HEK293 (cell line): ENCODE data around the gene KCNK18.

ENCODE experiments used
- HIC1 ChIP-seq: fragments of 450-650 bp; formaldehyde crosslinking; IDR thresholded peaks from 2 replicates; pipeline ENCODE4 v1.5.1; 2016; ENCODE audit warnings: missing biosample characterization, missing genetic modification characterization
- KLF8 ChIP-seq: fragments of 450-650 bp; formaldehyde crosslinking; IDR thresholded peaks from 2 replicates; pipeline ENCODE4 v1.5.1; 2016; ENCODE audit warnings: missing biosample characterization, missing genetic modification characterization
- MYNN ChIP-seq: fragments of 450-650 bp; formaldehyde crosslinking; IDR thresholded peaks from 2 replicates; pipeline ENCODE4 v1.5.1; 2016; ENCODE audit warnings: missing biosample characterization, missing genetic modification characterization, borderline replicate concordance
- MZF1 ChIP-seq: fragments of 450-650 bp; formaldehyde crosslinking; IDR thresholded peaks from 2 replicates; pipeline ENCODE4 v1.5.1; 2017; ENCODE audit warnings: missing biosample characterization, missing genetic modification characterization, borderline replicate concordance
- PBX3 ChIP-seq: sonication (generic); formaldehyde crosslinking; IDR thresholded peaks from 2 replicates; pipeline ENCODE4 v1.8.1; 2022; ENCODE audit warnings: mild to moderate bottlenecking, moderate library complexity, missing genetic modification reagents
- TCF7L2 ChIP-seq: IDR thresholded peaks from 2 replicates; pipeline ENCODE4 v1.6.1; 2011; ENCODE audit warnings: low read depth, mild to moderate bottlenecking, inconsistent platforms, low read length, moderate library complexity, borderline replicate concordance
- TRIM28 ChIP-seq: IDR thresholded peaks from 2 replicates; pipeline ENCODE4 v1.6.1; 2011; ENCODE audit warnings: low read length, control low read depth, borderline replicate concordance
- WT1 ChIP-seq: fragments of 450-650 bp; formaldehyde crosslinking; IDR thresholded peaks from 2 replicates; pipeline ENCODE4 v1.5.1; 2016; ENCODE audit warnings: missing biosample characterization, missing genetic modification characterization
- ZBTB17 ChIP-seq: fragments of 450-650 bp; formaldehyde crosslinking; IDR thresholded peaks from 2 replicates; pipeline ENCODE4 v1.5.1; 2016; ENCODE audit warnings: missing biosample characterization, missing genetic modification characterization
- ZBTB7A ChIP-seq: fragments of 450-650 bp; formaldehyde crosslinking; IDR thresholded peaks from 2 replicates; pipeline ENCODE4 v1.5.1; 2016; ENCODE audit warnings: low read depth, missing biosample characterization, missing genetic modification characterization
- ZEB2 ChIP-seq: fragments of 450-650 bp; formaldehyde crosslinking; IDR thresholded peaks from 2 replicates; pipeline ENCODE4 v1.5.1; 2016; ENCODE audit warnings: missing biosample characterization, missing genetic modification characterization
- ZFHX2 ChIP-seq: fragments of 450-650 bp; formaldehyde crosslinking; conservative IDR thresholded peaks from 2 replicates; pipeline ENCODE4 v1.5.1; 2016; ENCODE audit warnings: missing biosample characterization, missing genetic modification characterization
- ZNF19 ChIP-seq: fragments of 450-650 bp; formaldehyde crosslinking; IDR thresholded peaks from 2 replicates; pipeline ENCODE4; 2016; ENCODE audit warnings: missing biosample characterization, missing genetic modification characterization, low read depth
- ZNF324 ChIP-seq: fragments of 450-650 bp; formaldehyde crosslinking; IDR thresholded peaks from 2 replicates; pipeline ENCODE4 v1.5.1; 2016; ENCODE audit warnings: missing biosample characterization, missing genetic modification characterization
- ZNF335 ChIP-seq: fragments of 450-650 bp; formaldehyde crosslinking; conservative IDR thresholded peaks from 2 replicates; pipeline ENCODE4 v1.5.1; 2016; ENCODE audit warnings: missing biosample characterization, missing genetic modification characterization
- ZNF362 ChIP-seq: fragments of 450-650 bp; formaldehyde crosslinking; IDR thresholded peaks from 2 replicates; pipeline ENCODE4 v1.5.1; 2016; ENCODE audit warnings: missing biosample characterization, missing genetic modification characterization
- ZNF366 ChIP-seq: fragments of 450-650 bp; formaldehyde crosslinking; conservative IDR thresholded peaks from 2 replicates; pipeline ENCODE4 v1.5.1; 2016; ENCODE audit warnings: missing biosample characterization, missing genetic modification characterization
- ZNF394 ChIP-seq: fragments of 450-650 bp; formaldehyde crosslinking; IDR thresholded peaks from 2 replicates; pipeline ENCODE4 v1.5.1; 2016; ENCODE audit warnings: missing biosample characterization, missing genetic modification characterization, mild to moderate bottlenecking, moderate library complexity, borderline replicate concordance
- ZNF600 ChIP-seq: fragments of 450-650 bp; formaldehyde crosslinking; IDR thresholded peaks from 2 replicates; pipeline ENCODE4 v1.5.1; 2016; ENCODE audit warnings: missing biosample characterization, missing genetic modification characterization
- ZNF629 ChIP-seq: fragments of 450-650 bp; formaldehyde crosslinking; IDR thresholded peaks from 2 replicates; pipeline ENCODE4 v1.5.1; 2017; ENCODE audit warnings: missing biosample characterization, missing genetic modification characterization
- ZNF660 ChIP-seq: fragments of 450-650 bp; IDR thresholded peaks from 2 replicates; pipeline ENCODE4 v1.5.1; 2018; ENCODE audit warnings: missing biosample characterization, mild to moderate bottlenecking, missing genetic modification characterization
- ZNF692 ChIP-seq: fragments of 450-650 bp; formaldehyde crosslinking; IDR thresholded peaks from 2 replicates; pipeline ENCODE4 v1.5.1; 2016; ENCODE audit warnings: missing biosample characterization, missing genetic modification characterization
- ZNF747 ChIP-seq: fragments of 450-650 bp; formaldehyde crosslinking; IDR thresholded peaks from 2 replicates; pipeline ENCODE4 v1.5.1; 2016; ENCODE audit warnings: missing biosample characterization, missing genetic modification characterization
- ZNF837 ChIP-seq: fragments of 450-650 bp; formaldehyde crosslinking; IDR thresholded peaks from 2 replicates; pipeline ENCODE4 v1.5.1; 2016; ENCODE audit warnings: missing biosample characterization, missing genetic modification characterization
- ZXDB ChIP-seq: fragments of 450-650 bp; formaldehyde crosslinking; IDR thresholded peaks from 2 replicates; pipeline ENCODE4 v1.5.1; 2016; ENCODE audit warnings: missing biosample characterization, missing genetic modification characterization
- TF ChIP-seq, protein P1 (sequence below): fragments of 450-650 bp; IDR thresholded peaks from 2 replicates; pipeline ENCODE4 v1.5.1; 2018; ENCODE audit warnings: missing biosample characterization, mild to moderate bottlenecking, missing genetic modification characterization
- TF ChIP-seq, protein P2 (sequence below): fragments of 450-650 bp; formaldehyde crosslinking; IDR thresholded peaks from 2 replicates; pipeline ENCODE4 v1.5.1; 2016; ENCODE audit warnings: missing biosample characterization, missing genetic modification characterization
- TF ChIP-seq, protein P3 (sequence below): fragments of 450-650 bp; formaldehyde crosslinking; IDR thresholded peaks from 2 replicates; pipeline ENCODE4 v1.5.1; 2017; ENCODE audit warnings: missing biosample characterization, missing genetic modification characterization

The KCNK18 gene

DNA sequence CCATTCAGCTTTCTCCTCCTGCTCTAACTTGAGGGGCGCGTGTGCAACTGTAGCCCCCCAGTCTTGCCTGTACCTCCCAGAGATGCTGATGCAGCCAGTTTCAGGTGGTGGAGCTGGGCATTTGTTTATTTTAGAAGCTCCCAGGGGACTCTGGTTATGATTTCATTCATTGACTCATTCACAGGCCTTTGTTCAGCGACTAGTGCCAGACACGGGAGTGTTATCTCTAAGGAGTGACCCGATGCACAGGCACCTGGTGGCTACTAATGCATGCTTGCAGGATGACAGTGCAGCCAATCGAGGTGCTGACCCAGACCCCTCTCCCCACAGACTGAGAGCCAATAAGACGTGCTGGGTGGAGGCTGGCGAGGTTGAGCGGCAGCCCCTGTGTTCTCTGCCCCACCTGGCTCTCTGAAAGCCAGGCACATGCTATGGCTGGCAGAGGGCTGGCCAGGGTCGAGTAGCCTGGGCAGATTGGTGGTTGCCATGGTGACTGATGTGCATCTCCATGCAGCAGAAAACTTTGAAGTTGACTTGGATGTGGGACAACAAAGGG, 23.9 kb downstream of the KCNK18 start (continued):
- TF ChIP-seq ZNF19 (tag by site-specific recombination) (no peak), HIC1 (tag by site-specific recombination) (no peak), ZNF362 (no peak), WT1 (tag by site-specific recombination) (peak; percentile 84), ZNF366 (tag by site-specific recombination) (peak; percentile 49; the same call in 1 of the 2 replicates), TCF7L2 (no peak), ZXDB (tag by site-specific recombination) (0 out of 2 replicates have a peak, but pooled peaks have one; percentile 49), ZNF692 (tag by site-specific recombination) (peak; percentile 33; the same call in 1 of the 2 replicates), PBX3 (CRISPR knock-in tag) (no peak), ZBTB17 (tag by site-specific recombination) (peak; percentile 64), ZNF837 (no peak), ZNF660 (peak; percentile 48; the same call in 1 of the 2 replicates), MYNN (0 out of 2 replicates have a peak, but pooled peaks have one; percentile 33), KLF8 (tag by site-specific recombination) (peak; percentile 55; the same call in 1 of the 2 replicates), ZBTB7A (tag by site-specific recombination) (no peak), ZNF629 (tag by site-specific recombination) (peak; percentile 83), ZNF335 (0 out of 2 replicates have a peak, but pooled peaks have one; percentile 27), ZNF747 (tag by site-specific recombination) (no peak), TRIM28 (no peak), ZNF324 (no peak), ZEB2 (tag by site-specific recombination) (0 out of 2 replicates have a peak, but pooled peaks have one; percentile 43), ZNF600 (tag by site-specific recombination) (0 out of 2 replicates have a peak, but pooled peaks have one; percentile 59), ZFHX2 (tag by site-specific recombination) (no peak), ZNF394 (tag by site-specific recombination) (peak; percentile 33; the same call in 1 of the 2 replicates), MZF1 (tag by site-specific recombination) (no peak)
- TF ChIP-seq, protein P1, sequence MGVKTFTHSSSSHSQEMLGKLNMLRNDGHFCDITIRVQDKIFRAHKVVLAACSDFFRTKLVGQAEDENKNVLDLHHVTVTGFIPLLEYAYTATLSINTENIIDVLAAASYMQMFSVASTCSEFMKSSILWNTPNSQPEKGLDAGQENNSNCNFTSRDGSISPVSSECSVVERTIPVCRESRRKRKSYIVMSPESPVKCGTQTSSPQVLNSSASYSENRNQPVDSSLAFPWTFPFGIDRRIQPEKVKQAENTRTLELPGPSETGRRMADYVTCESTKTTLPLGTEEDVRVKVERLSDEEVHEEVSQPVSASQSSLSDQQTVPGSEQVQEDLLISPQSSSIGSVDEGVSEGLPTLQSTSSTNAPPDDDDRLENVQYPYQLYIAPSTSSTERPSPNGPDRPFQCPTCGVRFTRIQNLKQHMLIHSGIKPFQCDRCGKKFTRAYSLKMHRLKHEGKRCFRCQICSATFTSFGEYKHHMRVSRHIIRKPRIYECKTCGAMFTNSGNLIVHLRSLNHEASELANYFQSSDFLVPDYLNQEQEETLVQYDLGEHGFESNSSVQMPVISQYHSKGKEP (tag by site-specific recombination): peak; percentile 83
- TF ChIP-seq, protein P2, sequence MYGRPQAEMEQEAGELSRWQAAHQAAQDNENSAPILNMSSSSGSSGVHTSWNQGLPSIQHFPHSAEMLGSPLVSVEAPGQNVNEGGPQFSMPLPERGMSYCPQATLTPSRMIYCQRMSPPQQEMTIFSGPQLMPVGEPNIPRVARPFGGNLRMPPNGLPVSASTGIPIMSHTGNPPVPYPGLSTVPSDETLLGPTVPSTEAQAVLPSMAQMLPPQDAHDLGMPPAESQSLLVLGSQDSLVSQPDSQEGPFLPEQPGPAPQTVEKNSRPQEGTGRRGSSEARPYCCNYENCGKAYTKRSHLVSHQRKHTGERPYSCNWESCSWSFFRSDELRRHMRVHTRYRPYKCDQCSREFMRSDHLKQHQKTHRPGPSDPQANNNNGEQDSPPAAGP (tag by site-specific recombination): peak; percentile 89
- TF ChIP-seq, protein P3, sequence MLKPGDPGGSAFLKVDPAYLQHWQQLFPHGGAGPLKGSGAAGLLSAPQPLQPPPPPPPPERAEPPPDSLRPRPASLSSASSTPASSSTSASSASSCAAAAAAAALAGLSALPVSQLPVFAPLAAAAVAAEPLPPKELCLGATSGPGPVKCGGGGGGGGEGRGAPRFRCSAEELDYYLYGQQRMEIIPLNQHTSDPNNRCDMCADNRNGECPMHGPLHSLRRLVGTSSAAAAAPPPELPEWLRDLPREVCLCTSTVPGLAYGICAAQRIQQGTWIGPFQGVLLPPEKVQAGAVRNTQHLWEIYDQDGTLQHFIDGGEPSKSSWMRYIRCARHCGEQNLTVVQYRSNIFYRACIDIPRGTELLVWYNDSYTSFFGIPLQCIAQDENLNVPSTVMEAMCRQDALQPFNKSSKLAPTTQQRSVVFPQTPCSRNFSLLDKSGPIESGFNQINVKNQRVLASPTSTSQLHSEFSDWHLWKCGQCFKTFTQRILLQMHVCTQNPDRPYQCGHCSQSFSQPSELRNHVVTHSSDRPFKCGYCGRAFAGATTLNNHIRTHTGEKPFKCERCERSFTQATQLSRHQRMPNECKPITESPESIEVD (tag by site-specific recombination): no peak
